LoVo (cell line): Measurements from ENCODE around the gene ALS2.
"Not testable (repeated sequence)": the region's sequence is repeated elsewhere in the genome, so short reads cannot be mapped to it uniquely, and the experiment has no call there.

ENCODE experiments used
- DNase-seq: peaks from one replicate; pipeline ENCODE4 v3.0.0-alpha.2; 2016; ENCODE audit warnings: low spot score

ALS2 gene

GRCh38 chr2:201780674-201781493 is at the start of gene ALS2:
Gene ALS2, minus strand, starts transcription at chr2:201780933. Its CDS starts 12,048 bp downstream, at chr2:201768885.
- DNase-seq, result peak; percentile 95

DNA sequence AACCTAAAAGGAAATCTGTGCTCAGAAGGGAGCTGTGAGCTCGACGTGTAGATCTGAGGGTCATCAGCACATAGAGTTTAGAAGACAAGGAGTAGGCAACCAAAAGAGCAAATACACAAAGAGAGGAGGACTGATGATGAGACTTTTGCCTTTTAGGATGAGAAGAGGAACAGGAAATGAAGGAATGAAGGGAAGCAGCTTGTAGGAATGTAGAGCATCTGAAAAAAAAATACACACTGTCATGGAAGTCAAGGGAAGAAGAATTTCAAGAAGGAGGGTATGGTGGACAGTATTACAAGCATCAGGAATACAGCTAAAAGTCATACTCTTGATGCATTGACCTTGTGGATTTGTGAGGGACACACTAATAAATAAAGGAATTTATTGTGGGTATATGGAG is 47.5 kb upstream of the ALS2 start:
- DNase-seq, result no peak

DNA sequence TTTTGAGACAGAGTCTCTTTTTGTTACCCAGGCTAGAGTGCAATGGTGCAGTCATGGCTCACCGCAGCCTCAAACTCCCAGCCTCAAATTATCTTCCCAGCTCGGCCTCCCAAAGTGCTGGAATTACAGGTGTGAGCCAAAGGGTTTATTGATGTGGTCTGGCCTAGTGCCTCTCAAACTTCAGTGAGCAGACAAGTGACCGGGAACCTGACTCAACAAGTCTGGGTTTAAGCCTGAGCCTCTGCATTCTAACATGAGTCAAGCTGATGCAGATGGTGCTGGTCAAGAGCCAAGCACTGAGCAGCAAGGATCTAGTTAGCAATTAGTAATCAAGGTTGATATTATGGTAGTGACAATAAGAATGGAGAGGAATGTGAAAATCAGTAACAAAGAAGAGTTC is 46.9 kb upstream of the ALS2 start:
- peak; percentile 24 for DNase-seq

DNA sequence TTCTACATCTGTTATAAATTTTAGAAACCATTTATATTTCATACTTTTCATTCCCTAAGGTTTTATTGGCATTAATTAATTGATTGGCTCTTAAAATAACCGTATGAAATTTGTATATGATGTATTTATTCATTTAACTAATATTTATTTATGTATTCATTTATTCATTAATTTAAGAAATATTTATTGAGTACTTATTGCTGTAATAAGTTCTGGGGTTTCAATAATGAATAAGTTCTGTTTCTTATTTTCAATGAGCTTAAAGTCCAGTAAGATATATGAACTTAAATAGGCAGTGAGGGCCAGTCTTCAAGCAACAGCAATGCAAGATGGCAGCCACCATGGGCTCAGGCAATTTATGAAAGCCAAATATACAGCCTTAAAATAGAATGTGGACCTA is 43.5 kb upstream of the ALS2 start:
- no peak for DNase-seq

GRCh38 chr2:201821080-201821479 is 40.3 kb upstream of the ALS2 start:
- DNase-seq, result no peak

- no peak for DNase-seq
Measured at GRCh38 chr2:201820383-201821007, 39.8 kb upstream of the ALS2 start.

GRCh38 chr2:201816657-201817575 is 36.2 kb upstream of the ALS2 start:
- DNase-seq, result no peak

- DNase-seq, result no peak
Measured at GRCh38 chr2:201813996-201814760, 33.4 kb upstream of the ALS2 start.

GRCh38 chr2:201810604-201811003 is 29.9 kb upstream of the ALS2 start:
- not testable (repeated sequence) for DNase-seq

DNA sequence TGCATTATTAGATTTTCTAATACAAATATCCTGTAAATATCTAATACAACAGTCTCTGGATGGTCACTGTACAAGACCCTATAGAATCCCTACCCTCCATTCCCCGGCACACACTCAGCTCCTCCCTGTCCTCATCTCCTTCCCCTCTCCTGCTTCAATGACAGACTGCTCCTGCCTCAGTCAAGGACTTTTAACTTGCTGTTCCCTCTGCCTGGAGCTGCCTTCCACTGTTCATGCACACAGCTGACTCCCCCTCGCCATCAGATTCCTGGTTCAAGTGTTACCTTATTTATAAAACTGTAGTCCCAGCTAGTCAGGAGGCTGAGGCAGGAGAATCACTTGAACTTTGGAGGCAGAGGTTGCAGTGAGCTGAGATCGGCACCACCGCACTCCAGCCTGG is 28.9 kb upstream of the ALS2 start:
- no peak for DNase-seq

- no peak for DNase-seq
Measured at GRCh38 chr2:201808027-201808426, 27.3 kb upstream of the ALS2 start.

GRCh38 chr2:201807452-201807999 is 26.8 kb upstream of the ALS2 start:
- no peak for DNase-seq

DNA sequence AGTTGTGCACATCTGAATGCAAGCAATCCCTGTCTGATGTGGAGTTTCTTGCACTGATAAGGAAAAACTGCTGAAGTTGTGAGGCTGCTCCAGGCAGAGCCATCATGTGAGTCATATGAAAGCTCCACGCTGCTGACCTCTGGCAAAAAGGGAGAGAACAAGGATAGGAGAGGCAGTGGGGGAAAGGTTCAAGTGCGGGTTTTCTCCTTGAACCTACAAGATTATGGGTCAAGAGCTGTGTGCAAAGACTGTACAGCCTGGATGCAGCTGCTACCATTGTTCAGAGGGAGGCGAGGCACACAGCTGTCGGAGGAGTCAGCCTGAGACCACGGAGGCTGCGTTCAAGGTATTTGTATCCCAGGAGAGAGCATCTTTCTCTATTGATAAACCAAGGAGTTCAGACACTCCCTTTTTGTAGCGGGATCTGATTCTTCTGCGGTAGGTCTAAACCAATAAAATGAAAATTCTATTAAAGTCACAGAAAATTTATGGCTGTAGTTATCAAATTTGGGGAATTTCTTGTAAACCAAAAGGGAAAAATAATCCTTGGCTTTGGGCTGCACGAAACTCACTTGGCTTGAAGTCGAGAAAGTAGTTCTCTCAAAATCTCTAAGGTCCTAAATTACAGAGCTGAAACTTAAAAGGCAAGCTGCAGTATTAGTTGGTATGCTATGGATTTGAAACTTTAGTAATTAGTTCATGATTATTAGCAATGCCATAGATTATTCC is 25.9 kb upstream of the ALS2 start, which contains the start of gene CDK15:
TSS of gene CDK15 (plus strand) at position 96 of the 729 bp plus-strand sequence. CDS start at position 224, 128 bp downstream.
- no peak for DNase-seq

- not testable (repeated sequence) for DNase-seq
Measured at GRCh38 chr2:201798914-201799285, 18.2 kb upstream of the ALS2 start.

DNA sequence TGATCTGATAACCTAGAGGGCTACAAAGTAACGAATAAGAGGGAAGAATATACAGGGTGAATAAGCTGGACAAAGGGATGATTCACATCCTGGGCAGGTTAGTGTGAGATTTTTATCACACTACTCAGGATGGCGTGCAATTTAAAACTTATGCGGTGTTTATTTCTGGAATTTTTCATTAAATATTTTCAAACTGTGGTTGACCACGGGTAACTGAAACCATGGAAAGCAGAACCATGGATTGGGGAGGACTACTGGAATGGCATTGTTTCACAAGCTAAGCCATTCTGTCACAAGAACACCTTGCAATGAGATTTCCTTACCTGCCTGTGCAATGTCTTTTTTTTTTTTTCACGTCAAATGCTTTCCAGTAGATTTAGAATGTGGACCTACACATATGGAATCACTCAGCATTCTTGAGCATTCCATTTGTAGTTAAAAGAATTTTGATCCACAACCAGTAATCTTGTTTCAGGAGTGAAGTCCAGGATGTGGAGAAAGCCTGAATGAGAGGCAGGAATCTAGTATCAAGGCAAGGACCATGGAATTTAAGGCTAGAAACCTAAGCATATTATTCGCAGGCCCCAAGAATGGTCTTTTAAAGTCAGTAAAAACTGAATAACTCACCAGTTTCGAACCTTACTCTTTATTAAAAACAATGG is 17.6 kb upstream of the ALS2 start:
- peak; percentile 57 for DNase-seq

- DNase-seq, result no peak
Measured at GRCh38 chr2:201797175-201797840, 16.6 kb upstream of the ALS2 start.

- no peak for DNase-seq
Measured at GRCh38 chr2:201796478-201796865, 15.7 kb upstream of the ALS2 start.

- DNase-seq, result peak; percentile 44
Measured at GRCh38 chr2:201795607-201796477, 15.1 kb upstream of the ALS2 start.

DNA sequence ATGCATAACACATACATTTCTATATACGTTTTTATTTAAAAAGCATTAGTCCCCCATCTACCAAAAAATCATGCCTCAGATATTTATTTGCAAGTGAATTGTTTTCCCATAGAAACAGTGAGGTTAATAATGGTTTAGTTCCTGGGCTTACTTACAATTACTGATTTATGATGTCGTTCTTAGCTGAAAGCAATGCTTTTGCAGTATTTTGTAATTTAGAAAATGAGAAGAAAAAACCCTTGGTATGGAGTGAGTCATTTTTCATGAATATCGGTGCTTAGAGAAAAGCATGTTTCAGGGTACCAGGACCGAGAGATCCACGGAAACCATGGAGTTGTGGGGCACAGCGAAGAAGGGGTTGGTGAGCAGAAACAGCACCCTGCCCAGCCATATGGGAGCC is 13.6 kb upstream of the ALS2 start:
- no peak for DNase-seq
